NOMO-1 treated with dmso at 0.1 percent for 144 hours (cell line): Measurements from ENCODE around the gene YIF1A.

Experiments used
- DNase-seq: peaks from one replicate; lab custom pipeline; 2025; ENCODE audit not compliant: unreplicated experiment; lab: John Stamatoyannopoulos, UW

The YIF1A gene

GRCh38 chr11:66288671-66289547, at the start of gene YIF1A:
Gene YIF1A (minus strand): TSS chr11:66289143. CDS start chr11:66288985, 158 bp downstream.
- peak; percentile 99 for DNase-seq

- DNase-seq: no peak
Observed at GRCh38 chr11:66337103-66337899, 48.4 kb upstream of the YIF1A start.

- DNase-seq: peak; percentile 68
Observed at GRCh38 chr11:66336234-66337102, 47.5 kb upstream of the YIF1A start, which contains the start of gene RIN1. Gene RIN1 (minus strand): TSS chr11:66336434. CDS start chr11:66336402, 32 bp downstream.

GRCh38 chr11:66335531-66336233, 46.7 kb upstream of the YIF1A start:
- no peak for DNase-seq

- DNase-seq: peak; percentile 71
Observed at GRCh38 chr11:66334605-66335442, 45.9 kb upstream of the YIF1A start.

GRCh38 chr11:66333896-66334604, 45.1 kb upstream of the YIF1A start:
- DNase-seq: no peak

- DNase-seq: no peak
Observed at GRCh38 chr11:66333220-66333877, 44.4 kb upstream of the YIF1A start.

GRCh38 chr11:66332371-66333219, 43.7 kb upstream of the YIF1A start:
- no peak for DNase-seq

- no peak for DNase-seq
Observed at GRCh38 chr11:66331542-66332370, 42.8 kb upstream of the YIF1A start.

GRCh38 chr11:66330931-66331330, 42.0 kb upstream of the YIF1A start:
- no peak for DNase-seq

- DNase-seq: no peak
Observed at GRCh38 chr11:66329165-66329673, 40.3 kb upstream of the YIF1A start.

GRCh38 chr11:66328302-66329144, 39.6 kb upstream of the YIF1A start:
- DNase-seq: peak; percentile 62

GRCh38 chr11:66328031-66328301, 39.0 kb upstream of the YIF1A start:
- DNase-seq: no peak

- DNase-seq: no peak
Observed at GRCh38 chr11:66327171-66328030, 38.5 kb upstream of the YIF1A start.
